ENCODE measurements around the gene SFTPD.
"Not testable (repeated sequence)": the region's sequence is repeated elsewhere in the genome, so short reads cannot be mapped to it uniquely, and the experiment has no call there.

Gene SFTPD

DNA sequence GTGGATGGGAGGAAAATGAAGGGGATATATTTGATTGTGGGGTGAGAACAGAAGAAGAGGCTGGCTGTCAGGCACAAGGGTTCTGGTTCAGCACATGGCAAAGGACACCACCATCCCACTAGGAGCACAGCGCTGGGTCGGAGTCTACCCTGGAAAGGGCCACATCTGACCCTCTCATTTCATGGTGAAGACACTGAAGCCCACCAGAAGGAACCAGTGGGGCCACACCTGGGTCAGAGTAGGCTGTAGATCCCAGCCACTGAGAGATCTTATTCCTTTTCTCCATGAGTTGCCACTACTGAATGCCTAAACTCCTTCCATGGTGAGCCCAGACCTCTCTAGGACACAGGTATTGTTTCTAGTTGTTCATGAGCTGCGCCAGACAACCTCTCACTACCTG, 25.8 kb downstream of the SFTPD start:
- no peak overlapping the region for H3K27ac Mint-ChIP-seq
- no peak overlapping the region for H3K4me3 Mint-ChIP-seq
- H3K4me1 Mint-ChIP-seq (ENCODE audit: low read depth), result peaks cover 11% of the 10 kb centered on the region
- no peaks in the 10 kb centered on the region for H3K27me3 Mint-ChIP-seq
- no peaks in the 10 kb centered on the region for H3K36me3 Mint-ChIP-seq
- H3K9me3 Mint-ChIP-seq (ENCODE audit: low read depth), result no peaks in the 10 kb centered on the region

- peaks cover 11% of the 10 kb centered on the region for H3K4me1 Mint-ChIP-seq (ENCODE audit: low read depth)
- H3K27ac Mint-ChIP-seq; H3K9me3 Mint-ChIP-seq (ENCODE audit: low read depth); H3K4me3 Mint-ChIP-seq; H3K27me3 Mint-ChIP-seq; H3K36me3 Mint-ChIP-seq: not testable (repeated sequence)
Measured at GRCh38 chr10:79922011-79922412, 26.9 kb downstream of the SFTPD start.

GRCh38 chr10:79915838-79916237, 33.1 kb downstream of the SFTPD start:
- H3K9me3 Mint-ChIP-seq (ENCODE audit: low read depth); H3K36me3 Mint-ChIP-seq; H3K27me3 Mint-ChIP-seq; H3K27ac Mint-ChIP-seq; H3K4me3 Mint-ChIP-seq: not testable (repeated sequence)
- H3K4me1 Mint-ChIP-seq (ENCODE audit: low read depth), result peaks cover 11% of the 10 kb centered on the region

- peaks cover 11% of the 10 kb centered on the region for H3K4me1 Mint-ChIP-seq (ENCODE audit: low read depth)
- not testable (repeated sequence) for H3K36me3 Mint-ChIP-seq; H3K27me3 Mint-ChIP-seq; H3K27ac Mint-ChIP-seq; H3K4me3 Mint-ChIP-seq; H3K9me3 Mint-ChIP-seq (ENCODE audit: low read depth)
Measured at GRCh38 chr10:79914512-79914911, 34.4 kb downstream of the SFTPD start.

- Mint-ChIP-seq H3K27me3 (peaks cover 3% of the 10 kb centered on the region), H3K4me3 (no peak overlapping the region), H3K27ac (no peak overlapping the region), H3K4me1 (ENCODE audit: low read depth) (no peaks in the 10 kb centered on the region), H3K9me3 (ENCODE audit: low read depth) (no peaks in the 10 kb centered on the region), H3K36me3 (no peaks in the 10 kb centered on the region)
Measured at GRCh38 chr10:79910836-79911235, 38.1 kb downstream of the SFTPD start.

DNA sequence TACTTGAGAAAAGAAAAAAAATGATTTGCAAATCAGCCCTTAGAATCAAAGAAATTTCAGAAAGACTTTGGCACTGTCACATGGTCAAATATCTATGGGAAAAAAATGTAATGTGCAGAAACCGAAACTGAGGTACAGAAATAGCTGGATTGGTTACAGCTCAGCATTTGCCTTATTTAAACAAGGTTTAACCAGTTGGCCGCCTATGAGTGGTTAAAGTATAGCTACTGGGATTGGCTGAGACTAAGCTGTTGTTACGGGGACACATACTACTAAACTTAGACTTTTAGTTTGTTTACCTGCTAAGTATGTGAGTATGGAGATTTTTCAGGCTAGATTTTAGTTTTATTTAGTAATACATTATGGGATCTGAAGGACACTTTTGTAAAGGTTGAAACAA, 38.6 kb downstream of the SFTPD start:
- Mint-ChIP-seq H3K27ac (no peak overlapping the region), H3K9me3 (ENCODE audit: low read depth) (no peaks in the 10 kb centered on the region), H3K4me1 (ENCODE audit: low read depth) (peaks cover 4% of the 10 kb centered on the region), H3K4me3 (no peak overlapping the region), H3K36me3 (no peaks in the 10 kb centered on the region), H3K27me3 (peaks cover 3% of the 10 kb centered on the region)

DNA sequence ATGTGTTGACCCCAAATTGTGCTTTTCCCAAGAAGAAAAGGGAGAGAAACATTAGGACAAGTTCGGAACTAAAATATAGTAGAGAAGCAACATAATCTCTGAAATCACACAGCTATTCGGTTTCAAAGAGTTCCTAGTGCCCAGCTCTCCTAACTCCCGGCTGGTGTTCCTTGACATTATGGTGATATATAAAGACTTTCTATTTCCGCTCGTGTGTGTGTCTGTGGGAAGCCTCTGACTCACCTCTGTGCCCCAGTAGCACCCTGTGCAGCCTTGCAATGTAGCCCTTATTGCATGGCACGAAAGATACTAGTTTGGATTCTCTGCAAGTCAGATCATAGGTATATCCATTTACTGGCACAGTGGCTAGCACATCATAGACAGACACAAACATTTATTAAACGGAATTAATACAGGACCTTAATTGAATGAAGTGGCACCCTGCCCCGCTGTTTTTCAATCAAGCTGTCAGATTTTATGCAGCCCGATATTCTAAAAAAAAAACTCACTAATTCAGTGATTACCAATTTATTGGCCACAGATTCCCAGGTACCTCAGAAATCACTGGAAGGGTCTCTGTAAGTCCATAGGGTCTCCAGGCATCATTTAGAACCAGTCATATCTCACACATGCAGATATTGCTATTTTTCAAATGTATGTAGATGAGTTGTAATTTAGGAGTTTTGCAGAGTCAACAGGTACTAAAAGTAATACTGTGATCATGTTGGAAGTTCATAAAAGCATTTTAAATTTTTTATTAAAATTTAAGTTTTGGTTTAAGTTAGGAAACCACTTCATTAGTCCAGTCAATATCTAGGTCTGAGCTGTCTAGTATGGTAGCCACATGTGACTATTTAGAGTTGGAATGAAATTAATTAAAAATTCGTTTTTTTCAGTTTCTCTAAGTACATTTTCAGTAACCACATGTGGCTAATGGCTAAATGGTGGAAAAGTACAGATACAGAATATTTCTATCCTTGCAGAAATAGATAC, 43.3 kb downstream of the SFTPD start:
- Mint-ChIP-seq H3K4me1 (ENCODE audit: low read depth) (peaks cover 15% of the 10 kb centered on the region), H3K4me3 (peak overlapping the region; percentile 93), H3K27me3 (peaks cover 5% of the 10 kb centered on the region), H3K9me3 (ENCODE audit: low read depth) (no peaks in the 10 kb centered on the region), H3K36me3 (no peaks in the 10 kb centered on the region), H3K27ac (peak overlapping the region; percentile 55)

DNA sequence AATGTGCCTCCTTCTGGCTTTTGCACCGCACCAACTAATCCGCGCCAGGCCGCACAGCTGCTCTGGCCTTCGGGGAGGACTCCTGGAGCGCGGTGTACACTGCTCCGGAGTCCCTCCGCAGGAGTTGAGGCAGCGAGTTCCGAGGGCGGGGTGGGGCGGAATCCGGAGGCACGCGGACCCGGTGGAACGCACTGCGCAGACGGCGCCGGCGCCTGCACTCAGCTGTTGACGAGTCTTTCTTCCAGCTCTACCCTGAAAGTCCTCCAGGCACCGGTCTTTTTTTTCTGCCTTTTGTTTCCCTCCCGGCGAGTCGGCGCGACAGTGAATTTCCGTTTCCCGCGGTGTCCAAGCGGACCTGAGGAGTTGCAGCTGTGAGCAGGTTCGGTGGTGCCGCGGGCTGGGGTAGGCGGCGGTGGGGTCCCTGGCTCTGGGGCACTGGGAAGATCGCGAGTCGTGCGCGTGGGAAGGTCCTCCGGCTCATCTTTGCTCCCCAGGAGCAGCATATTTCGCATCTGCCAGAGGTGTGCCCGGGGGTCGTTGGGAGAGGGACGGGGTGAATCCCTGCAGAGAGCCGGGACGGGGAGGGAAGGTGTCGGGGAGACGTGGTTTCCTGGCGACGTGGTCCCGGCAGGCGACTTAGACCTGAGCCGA, 44.1 kb downstream of the SFTPD start:
- no peaks in the 10 kb centered on the region for H3K9me3 Mint-ChIP-seq (ENCODE audit: low read depth)
- peaks cover 5% of the 10 kb centered on the region for H3K27me3 Mint-ChIP-seq
- peaks cover 15% of the 10 kb centered on the region for H3K4me1 Mint-ChIP-seq (ENCODE audit: low read depth)
- no peaks in the 10 kb centered on the region for H3K36me3 Mint-ChIP-seq
- peak overlapping the region; percentile 55 for H3K27ac Mint-ChIP-seq
- peak overlapping the region; percentile 93 for H3K4me3 Mint-ChIP-seq

GRCh38 chr10:79901571-79901970, 47.3 kb downstream of the SFTPD start:
- not testable (repeated sequence) for H3K27ac Mint-ChIP-seq; H3K9me3 Mint-ChIP-seq (ENCODE audit: low read depth); H3K4me3 Mint-ChIP-seq; H3K36me3 Mint-ChIP-seq; H3K27me3 Mint-ChIP-seq
- H3K4me1 Mint-ChIP-seq (ENCODE audit: low read depth), result peaks cover 15% of the 10 kb centered on the region

DNA sequence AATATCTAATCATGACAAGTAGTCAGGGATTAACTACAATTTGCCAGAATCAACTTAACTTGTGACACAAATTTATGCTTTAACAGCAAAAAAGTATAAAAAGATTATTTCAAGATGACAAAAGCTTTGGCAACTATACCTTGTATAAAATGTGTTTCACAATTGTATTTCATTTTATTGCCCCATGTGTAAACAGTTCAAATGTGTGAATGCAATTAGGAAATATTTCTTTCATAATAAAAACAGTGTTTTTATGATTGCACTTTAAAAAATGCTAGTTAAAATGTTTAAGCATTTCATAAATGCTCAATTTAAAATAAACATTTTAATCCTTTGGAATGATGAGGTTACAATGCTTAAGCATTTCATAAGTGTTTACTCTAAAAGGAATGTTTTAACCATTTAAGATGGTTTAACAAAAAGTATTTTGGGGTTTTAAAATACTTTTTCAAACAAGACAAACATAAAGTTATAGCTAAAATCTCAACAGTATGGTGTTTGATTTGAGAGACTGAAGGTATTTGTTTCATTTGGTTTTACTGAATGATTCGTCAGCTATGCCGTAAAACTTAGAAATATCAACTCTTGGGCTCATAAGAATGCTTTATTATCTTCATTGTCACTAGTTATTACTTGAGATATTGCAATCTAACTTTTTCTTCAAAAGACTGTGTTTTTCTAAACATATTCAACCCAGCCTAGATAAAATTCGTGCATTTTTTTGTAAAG, 50.1 kb downstream of the SFTPD start:
- Mint-ChIP-seq H3K36me3 (no peaks in the 10 kb centered on the region), H3K9me3 (ENCODE audit: low read depth) (no peaks in the 10 kb centered on the region), H3K4me1 (ENCODE audit: low read depth) (peaks cover 2% of the 10 kb centered on the region), H3K4me3 (no peak overlapping the region), H3K27ac (no peak overlapping the region), H3K27me3 (peaks cover 21% of the 10 kb centered on the region)

DNA sequence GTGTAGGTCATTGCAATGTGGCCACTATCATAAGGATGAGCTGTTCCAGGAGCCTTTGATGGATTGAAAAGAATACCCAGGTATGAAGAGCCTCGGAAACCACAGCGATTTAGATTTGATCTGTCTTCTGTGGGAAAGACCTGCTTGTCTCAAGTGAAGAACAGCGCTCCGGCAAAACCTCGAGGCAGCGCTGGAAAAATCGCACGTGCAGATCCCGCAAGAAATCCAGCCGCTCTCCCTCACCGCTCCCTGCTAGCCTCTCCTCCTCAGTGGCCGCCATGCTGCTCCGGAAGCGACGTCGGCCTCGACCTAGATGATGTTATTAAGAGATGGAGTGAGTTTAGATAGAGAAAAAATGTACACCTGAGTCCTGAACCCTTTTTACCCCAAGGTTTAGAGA, 56.0 kb downstream of the SFTPD start:
- not testable (repeated sequence) for H3K36me3 Mint-ChIP-seq; H3K4me1 Mint-ChIP-seq (ENCODE audit: low read depth); H3K27ac Mint-ChIP-seq; H3K4me3 Mint-ChIP-seq; H3K9me3 Mint-ChIP-seq (ENCODE audit: low read depth)
- peaks cover 27% of the 10 kb centered on the region for H3K27me3 Mint-ChIP-seq

- Mint-ChIP-seq H3K4me1 (ENCODE audit: low read depth) (no peaks in the 10 kb centered on the region), H3K27me3 (peaks cover 24% of the 10 kb centered on the region), H3K27ac (no peak overlapping the region), H3K4me3 (no peak overlapping the region), H3K9me3 (ENCODE audit: low read depth) (no peaks in the 10 kb centered on the region), H3K36me3 (no peaks in the 10 kb centered on the region)
Measured at GRCh38 chr10:79890469-79890868, 58.4 kb downstream of the SFTPD start.

GRCh38 chr10:79888984-79889383, 59.9 kb downstream of the SFTPD start:
- H3K27ac Mint-ChIP-seq; H3K36me3 Mint-ChIP-seq; H3K9me3 Mint-ChIP-seq (ENCODE audit: low read depth); H3K4me1 Mint-ChIP-seq (ENCODE audit: low read depth); H3K4me3 Mint-ChIP-seq: not testable (repeated sequence)
- peaks cover 19% of the 10 kb centered on the region for H3K27me3 Mint-ChIP-seq
